Measurements from ENCODE around the gene CCNJL.

CCNJL gene

DNA sequence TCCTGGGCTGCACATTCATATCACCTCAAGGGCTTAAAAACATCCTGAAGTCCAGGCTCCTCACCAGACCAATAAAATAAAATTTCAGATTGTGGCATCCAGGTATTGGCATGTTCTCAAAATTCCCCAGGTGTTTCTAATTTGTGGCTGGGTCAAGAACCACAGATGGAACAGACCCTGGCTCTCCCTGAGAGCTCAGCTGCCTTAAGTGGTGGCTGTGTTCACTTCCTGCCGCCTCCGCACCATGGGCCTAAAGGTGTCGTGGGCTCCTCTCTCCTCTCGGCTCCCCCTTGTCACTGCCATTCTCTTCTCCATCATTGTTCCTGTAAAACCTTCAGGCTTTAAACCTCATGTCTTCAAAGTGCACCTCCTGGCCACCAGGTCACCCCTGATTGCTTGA is 17.8 kb upstream of the CCNJL start:
- no peak for DNase-seq

- no peak for DNase-seq
These were observed 15.5 kb upstream of the CCNJL start for GRCh38 chr5:160327818-160328217.

DNA sequence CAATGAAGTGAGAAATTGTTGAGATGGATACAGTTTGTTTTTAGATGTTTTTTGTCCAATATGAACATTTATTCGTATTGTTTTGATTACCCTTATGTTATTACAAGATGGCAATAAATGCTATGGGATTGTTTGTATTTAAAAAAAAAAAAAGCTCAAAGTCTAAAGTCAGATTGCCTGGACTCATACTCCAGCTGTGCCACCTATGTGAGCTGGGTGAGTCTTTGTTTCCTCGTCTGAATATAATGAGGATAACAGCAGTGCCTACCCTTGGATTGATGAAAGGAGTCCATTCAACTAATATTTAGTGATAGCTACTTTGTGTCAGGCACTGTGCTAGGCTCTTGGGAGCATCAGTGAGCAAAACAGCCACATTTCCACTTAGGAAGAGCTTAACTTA is 14.6 kb upstream of the CCNJL start:
- DNase-seq, result no peak

- no peak for DNase-seq
These were observed 13.4 kb upstream of the CCNJL start for GRCh38 chr5:160325716-160326115.

DNA sequence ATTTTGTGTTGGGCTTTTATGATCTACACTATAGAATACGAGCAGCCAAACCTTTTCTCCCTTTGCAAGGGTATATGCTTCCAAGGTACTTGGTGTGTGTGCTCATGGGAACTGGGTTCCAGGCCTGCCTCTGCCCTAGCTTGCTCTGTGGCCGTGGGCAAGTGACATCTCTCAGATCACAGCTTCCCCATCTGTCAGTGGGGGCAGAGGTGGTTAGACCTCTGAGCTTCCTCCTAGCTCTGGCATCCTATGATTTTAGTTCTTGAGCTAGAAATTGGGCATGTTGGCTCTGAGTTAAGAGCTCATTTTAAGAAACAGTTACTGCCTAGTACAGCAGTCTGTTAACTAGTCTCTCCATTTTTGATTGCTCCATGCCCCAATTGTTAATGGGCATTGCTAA is 12.5 kb upstream of the CCNJL start:
- no peak for DNase-seq

- DNase-seq, result no peak
These were observed 6.0 kb upstream of the CCNJL start for GRCh38 chr5:160318409-160318808.

DNA sequence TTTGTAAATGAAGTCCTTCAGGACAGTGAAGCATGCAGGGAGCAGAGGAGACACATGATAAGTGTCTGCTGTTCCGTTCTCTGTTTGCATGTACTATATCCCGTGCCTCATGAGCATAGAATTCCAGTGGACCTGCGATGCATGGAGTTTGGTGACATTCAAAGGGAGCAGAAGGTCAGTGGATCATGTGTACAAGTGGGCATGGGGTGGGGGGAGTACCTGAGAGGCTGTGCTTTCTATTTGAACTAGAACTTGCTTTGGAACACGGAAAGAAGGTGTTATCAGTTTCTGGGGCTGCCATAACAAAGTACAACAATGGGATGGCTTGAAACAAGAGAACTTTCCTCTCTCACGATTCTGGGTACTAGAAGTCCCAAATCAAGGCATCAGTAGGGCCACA is 5.1 kb upstream of the CCNJL start:
- DNase-seq, result no peak

DNA sequence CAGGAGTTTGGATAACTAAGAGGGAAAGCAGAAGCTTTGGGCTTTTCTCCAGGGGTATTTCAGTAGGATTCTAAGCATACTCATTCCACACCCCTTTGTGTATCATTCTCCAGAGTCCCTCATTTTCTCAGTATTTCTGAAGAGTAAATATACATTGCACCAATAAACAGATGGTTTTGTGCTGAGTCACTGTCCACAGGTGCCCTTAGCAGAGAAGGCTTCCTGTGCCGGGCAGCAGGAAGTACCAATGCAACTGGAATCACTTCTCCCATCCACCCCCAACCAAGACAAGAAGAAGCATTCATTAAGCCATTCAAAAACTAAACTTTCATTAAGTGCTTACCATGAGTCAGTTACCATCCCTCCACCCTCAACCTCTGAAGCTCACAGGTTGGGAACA is 3.6 kb upstream of the CCNJL start:
- no peak for DNase-seq

DNA sequence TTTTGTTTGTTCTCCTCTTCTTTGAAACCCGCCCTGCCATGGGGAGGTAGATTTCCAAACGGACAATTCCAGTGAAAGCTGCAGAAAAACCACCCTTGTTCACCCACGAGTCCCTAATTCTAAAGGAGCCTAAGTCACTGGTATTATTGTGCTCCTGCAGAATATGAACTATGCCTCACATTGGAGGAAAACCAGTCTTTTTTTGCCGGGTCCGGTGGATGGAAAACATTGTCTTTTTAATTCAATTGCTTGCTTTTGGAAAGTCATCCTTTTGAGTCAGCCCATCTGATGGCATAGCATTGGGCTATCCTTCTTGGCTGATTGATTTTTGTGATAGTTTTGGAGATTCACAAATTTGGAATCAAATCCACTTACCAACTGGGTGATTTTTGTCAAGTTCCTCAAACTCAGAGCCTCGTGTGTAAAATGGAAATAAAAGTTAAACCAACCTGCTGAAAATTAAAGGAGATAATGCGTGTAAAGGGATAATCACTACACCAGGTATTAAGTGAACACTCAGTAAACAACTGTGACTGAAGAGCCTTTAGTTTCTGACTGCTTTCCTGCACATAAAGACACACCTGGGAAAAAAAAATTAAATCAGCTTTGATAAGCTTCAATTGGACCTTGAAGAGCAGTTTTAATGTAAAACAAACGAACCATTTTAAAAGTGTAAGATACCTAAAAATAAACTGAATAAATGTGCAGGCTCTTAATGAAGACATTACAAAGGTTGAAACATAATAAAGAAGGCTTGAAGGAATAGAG is 780 bp upstream of the CCNJL start:
- DNase-seq, result no peak

DNA sequence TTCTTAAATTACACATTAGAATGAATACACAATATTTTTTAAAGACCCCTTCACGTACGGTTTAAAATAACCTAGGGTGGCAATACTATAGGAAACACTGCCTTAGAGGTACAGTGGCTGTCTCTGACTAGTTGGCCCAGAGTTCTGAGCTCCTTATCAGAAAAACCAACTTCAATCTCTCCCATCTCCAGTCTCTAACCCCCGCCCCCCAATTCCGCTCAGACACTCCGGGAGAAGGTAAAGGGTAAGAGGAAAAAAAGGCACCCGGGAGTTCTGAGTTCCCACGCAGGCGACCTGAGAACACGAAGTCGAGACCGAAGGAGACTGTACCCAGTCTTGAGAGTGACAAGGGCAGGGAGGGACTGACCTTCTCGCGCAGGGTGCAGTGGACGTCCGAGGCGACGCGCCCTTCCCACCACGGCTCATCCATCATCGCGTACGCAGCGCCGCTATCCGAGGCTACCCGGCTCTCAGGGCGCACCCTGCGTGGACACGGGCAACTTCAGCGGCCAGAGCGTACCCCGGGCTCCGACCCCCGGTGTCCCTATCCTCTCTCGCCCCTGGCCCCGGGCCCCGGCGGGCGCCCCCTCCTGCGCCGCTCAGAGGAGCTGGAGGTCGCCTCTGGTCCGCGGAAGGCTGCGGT is 752 bp downstream of the CCNJL start:
- DNase-seq, result no peak

- no peak for DNase-seq
These were observed 1.6 kb downstream of the CCNJL start for GRCh38 chr5:160310552-160311295.

GRCh38 chr5:160310140-160310539 is 2.2 kb downstream of the CCNJL start:
- DNase-seq, result no peak

DNA sequence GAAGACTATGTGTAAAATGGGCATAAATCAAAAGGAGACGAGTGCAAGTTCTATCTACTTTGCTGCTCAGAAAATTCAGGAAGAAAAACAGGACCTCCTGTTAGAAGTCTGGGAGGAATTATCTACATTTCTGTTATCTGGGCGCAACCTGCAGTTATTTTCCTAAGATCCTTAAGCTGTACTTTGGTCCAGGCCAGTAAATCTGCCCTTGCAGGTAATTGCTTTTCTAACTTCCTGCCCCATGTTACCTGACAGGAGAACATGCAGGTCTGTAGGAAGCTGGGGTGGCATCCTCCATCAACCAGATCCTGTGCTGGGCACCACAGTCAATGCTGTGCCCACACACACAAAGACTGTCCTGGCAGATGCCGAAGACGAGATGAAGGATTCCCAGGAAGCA is 5.7 kb downstream of the CCNJL start:
- no peak for DNase-seq

DNA sequence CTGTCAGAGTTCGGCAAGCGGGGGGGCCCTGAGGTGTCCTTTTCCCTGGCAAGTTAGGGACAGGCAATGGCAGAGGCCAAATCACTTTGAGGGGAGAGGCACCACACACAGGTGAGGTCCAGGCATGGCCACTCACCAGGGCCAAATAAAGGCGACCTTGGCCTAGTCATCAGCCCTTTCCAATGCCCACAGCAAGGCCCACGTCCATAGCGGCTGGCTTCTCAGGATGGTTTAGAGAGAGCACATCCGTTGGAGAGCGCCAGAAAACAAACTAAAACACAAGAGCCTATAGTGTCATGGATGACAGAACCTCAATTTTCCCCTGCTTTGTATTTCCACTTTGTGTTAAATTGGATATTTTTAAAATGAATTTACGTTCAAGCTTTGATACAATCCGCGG is 7.0 kb downstream of the CCNJL start:
- no peak for DNase-seq

DNA sequence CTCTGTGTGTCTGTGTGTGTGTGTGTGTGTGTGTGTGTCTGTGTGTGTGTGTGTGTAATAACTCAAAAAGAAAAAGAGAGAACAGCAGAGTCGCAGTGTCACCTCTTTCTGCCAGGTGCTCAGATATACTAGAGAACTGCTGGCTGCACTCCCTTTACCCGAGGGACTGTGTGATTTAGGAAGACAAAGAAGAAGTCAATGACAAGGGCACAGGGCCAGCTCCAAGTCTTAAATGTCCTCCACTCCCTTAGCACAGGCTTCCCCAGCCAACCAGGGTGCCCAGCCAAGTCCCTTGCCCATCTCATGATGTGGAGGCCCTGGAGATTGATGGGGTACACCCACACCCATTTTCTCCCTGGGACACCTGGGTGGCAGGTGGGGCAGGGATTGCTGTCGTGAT is 8.7 kb downstream of the CCNJL start:
- DNase-seq, result no peak

DNA sequence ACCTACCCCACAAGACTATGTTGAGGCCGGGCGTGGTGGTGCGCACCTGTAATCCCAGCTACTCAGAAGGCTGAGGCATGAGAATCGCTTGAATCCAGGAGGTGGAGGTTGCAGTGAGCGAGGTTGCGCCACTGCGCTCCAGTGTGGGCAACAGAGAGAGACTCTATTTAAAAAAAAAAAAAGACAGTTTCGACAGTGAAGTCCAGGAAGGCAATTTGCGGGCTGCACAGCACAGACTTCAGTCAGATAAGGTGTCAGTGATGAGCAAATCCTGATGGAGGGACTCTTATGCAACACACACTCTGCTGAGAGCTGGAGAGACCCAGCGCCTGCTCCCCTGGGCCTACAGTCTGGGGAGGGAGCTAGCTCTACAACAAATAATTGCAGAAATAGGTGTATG is 14.2 kb downstream of the CCNJL start:
- DNase-seq, result no peak

GRCh38 chr5:160297776-160298175 is 14.6 kb downstream of the CCNJL start:
- DNase-seq, result no peak

DNA sequence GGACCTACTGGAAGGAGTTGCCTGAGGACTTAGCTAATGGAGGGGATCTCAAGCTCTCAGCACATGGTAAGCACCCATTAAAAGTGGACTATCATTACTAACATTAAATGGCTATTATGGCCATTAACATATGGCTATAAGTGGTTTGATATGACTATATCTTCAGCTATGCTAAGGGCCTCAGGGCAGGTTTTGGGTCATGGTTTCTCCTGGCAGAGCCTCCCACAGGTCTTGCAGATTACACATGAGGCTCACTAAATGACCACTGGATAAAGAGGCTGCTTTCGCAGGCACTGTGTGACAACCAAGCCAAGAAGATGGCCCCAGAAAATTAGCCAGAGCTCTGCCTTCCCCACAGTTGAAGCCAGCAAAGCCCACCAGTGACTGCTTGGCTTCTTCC is 15.4 kb downstream of the CCNJL start:
- no peak for DNase-seq

GRCh38 chr5:160296496-160296895 is 15.9 kb downstream of the CCNJL start:
- no peak for DNase-seq

- DNase-seq, result no peak
These were observed 18.3 kb downstream of the CCNJL start for GRCh38 chr5:160293901-160294561.

DNA sequence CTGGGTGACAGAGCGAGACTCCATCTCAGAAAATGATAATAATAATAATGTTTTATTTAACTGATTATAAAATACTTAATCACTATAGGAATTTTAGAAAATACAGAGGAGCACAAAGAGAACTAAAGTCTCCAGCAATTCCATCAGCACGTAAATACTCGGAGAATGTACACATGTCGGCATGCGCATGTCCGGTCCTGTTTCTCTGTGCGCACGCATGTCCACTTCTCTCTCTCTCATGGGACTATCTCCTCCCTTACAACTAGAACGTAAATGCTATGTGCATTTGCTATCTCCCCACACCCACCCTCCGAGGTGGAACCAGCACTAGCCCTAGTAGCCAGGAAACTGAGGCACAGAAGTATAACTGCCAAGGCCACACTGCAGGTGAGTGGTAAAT is 19.0 kb downstream of the CCNJL start:
- DNase-seq, result no peak

DNA sequence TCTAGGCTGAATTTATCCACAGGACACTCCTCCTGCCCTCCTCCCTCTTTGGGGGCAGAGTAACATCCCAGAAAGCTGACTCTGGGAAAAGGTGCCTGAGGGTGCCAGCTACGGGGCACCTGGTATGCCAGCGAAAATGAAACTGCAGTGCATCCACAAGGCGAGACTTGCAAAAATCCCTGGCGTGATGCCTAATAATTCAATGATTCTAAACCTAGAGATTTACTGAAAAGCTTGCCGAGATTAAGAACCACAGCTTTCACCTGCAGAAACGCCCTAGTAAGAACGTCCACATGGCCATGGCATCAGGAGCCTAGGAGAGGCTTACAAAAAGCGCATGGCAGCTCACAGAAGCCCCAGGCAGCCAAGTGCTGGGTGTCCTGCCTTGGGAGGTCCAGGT is 20.9 kb downstream of the CCNJL start:
- DNase-seq, result no peak

GRCh38 chr5:160290751-160291150 is 21.6 kb downstream of the CCNJL start:
- DNase-seq, result no peak

GRCh38 chr5:160289721-160290120 is 22.6 kb downstream of the CCNJL start:
- DNase-seq, result no peak

Measured in bone marrow (tissue), 2 donors.